ENCODE data around the gene INO80D.

The INO80D gene

GRCh38 chr2:205965707-205966106 is 120.3 kb downstream of the INO80D start:
- H3K27me3 ChIP-seq (ENCODE audit: insufficient read depth, low read length), result no peaks in the 10 kb centered on the region
- no peak overlapping the region for H2BK5ac ChIP-seq (ENCODE audit: low read depth, low read length, poor library complexity)
- no peak overlapping the region for H3K14ac ChIP-seq (ENCODE audit: low read length)
- no peak overlapping the region for H4K8ac ChIP-seq (ENCODE audit: low read depth, low read length)
- no peak overlapping the region for H3K4ac ChIP-seq (ENCODE audit: low read depth, low read length)
- H3K79me2 ChIP-seq (ENCODE audit: control insufficient read depth, insufficient read depth, low read length, poor library complexity), result no peaks in the 10 kb centered on the region
- H2BK120ac ChIP-seq (ENCODE audit: insufficient read depth, low read length, poor library complexity), result no peak overlapping the region
- H3K36me3 ChIP-seq (ENCODE audit: control insufficient read depth in 1 of 2, insufficient read depth in 2 of 2, low read length in 2 of 2), result no peaks in the 10 kb centered on the region
- WGBS (ENCODE audit: extremely low coverage, insufficient coverage, insufficient read length), result no CpG with 5 or more reads among the region's 15 CpGs
- H4K91ac ChIP-seq (ENCODE audit: low read depth, low read length), result no peak overlapping the region
- H3K9ac ChIP-seq (ENCODE audit: low read length), result no peak overlapping the region
- no peak overlapping the region for H3K4me2 ChIP-seq (ENCODE audit: low read length)
- no peak overlapping the region for H2AK5ac ChIP-seq (ENCODE audit: low read length)
- H3K79me1 ChIP-seq (ENCODE audit: low read length), result no peaks in the 10 kb centered on the region
- no peak overlapping the region for H3K18ac ChIP-seq (ENCODE audit: low read length)
- DNase-seq, result no peak
- H3K27ac ChIP-seq (ENCODE audit: low read depth, low read length), result no peak overlapping the region
- H3K4me3 ChIP-seq (ENCODE audit: low read depth, low read length), result peak overlapping the region; percentile 31
- H4K12ac ChIP-seq (ENCODE audit: low read depth, low read length), result no peak overlapping the region
- H2BK12ac ChIP-seq (ENCODE audit: low read length), result no peak overlapping the region
- H3K23ac ChIP-seq (ENCODE audit: low read length), result no peak overlapping the region
- no peaks in the 10 kb centered on the region for H3K9me3 ChIP-seq (ENCODE audit: insufficient read depth, low read depth, low read length)
- no peak overlapping the region for H2AFZ ChIP-seq (ENCODE audit: insufficient read depth, low read length, poor library complexity)
- H3K4me1 ChIP-seq (ENCODE audit: control insufficient read depth in 1 of 2, insufficient read depth in 2 of 2, low read length in 2 of 2), result no peaks in the 10 kb centered on the region

- no peaks in the 10 kb centered on the region for H3K4me1 ChIP-seq (ENCODE audit: control insufficient read depth in 1 of 2, insufficient read depth in 2 of 2, low read length in 2 of 2)
- H3K14ac ChIP-seq (ENCODE audit: low read length), result no peak overlapping the region
- H2AFZ ChIP-seq (ENCODE audit: insufficient read depth, low read length, poor library complexity), result no peak overlapping the region
- H3K9me3 ChIP-seq (ENCODE audit: insufficient read depth, low read depth, low read length), result no peaks in the 10 kb centered on the region
- no peak overlapping the region for H4K91ac ChIP-seq (ENCODE audit: low read depth, low read length)
- no peak overlapping the region for H2BK120ac ChIP-seq (ENCODE audit: insufficient read depth, low read length, poor library complexity)
- no peaks in the 10 kb centered on the region for H3K27me3 ChIP-seq (ENCODE audit: insufficient read depth, low read length)
- H3K36me3 ChIP-seq (ENCODE audit: control insufficient read depth in 1 of 2, insufficient read depth in 2 of 2, low read length in 2 of 2), result no peaks in the 10 kb centered on the region
- no peak for DNase-seq
- no peak overlapping the region for H3K23ac ChIP-seq (ENCODE audit: low read length)
- no peaks in the 10 kb centered on the region for H3K79me2 ChIP-seq (ENCODE audit: control insufficient read depth, insufficient read depth, low read length, poor library complexity)
- WGBS (ENCODE audit: extremely low coverage, insufficient coverage, insufficient read length), result no CpG with 5 or more reads among the region's 8 CpGs
- H4K12ac ChIP-seq (ENCODE audit: low read depth, low read length), result no peak overlapping the region
- no peak overlapping the region for H2AK5ac ChIP-seq (ENCODE audit: low read length)
- H3K4me2 ChIP-seq (ENCODE audit: low read length), result no peak overlapping the region
- H3K18ac ChIP-seq (ENCODE audit: low read length), result no peak overlapping the region
- H3K4ac ChIP-seq (ENCODE audit: low read depth, low read length), result no peak overlapping the region
- no peak overlapping the region for H3K4me3 ChIP-seq (ENCODE audit: low read depth, low read length)
- H3K9ac ChIP-seq (ENCODE audit: low read length), result no peak overlapping the region
- no peak overlapping the region for H4K8ac ChIP-seq (ENCODE audit: low read depth, low read length)
- no peak overlapping the region for H2BK12ac ChIP-seq (ENCODE audit: low read length)
- H3K27ac ChIP-seq (ENCODE audit: low read depth, low read length), result no peak overlapping the region
- no peaks in the 10 kb centered on the region for H3K79me1 ChIP-seq (ENCODE audit: low read length)
- no peak overlapping the region for H2BK5ac ChIP-seq (ENCODE audit: low read depth, low read length, poor library complexity)
Observed at GRCh38 chr2:205964111-205964761, 121.7 kb downstream of the INO80D start.

- no peak overlapping the region for H3K18ac ChIP-seq (ENCODE audit: low read length)
- H3K79me1 ChIP-seq (ENCODE audit: low read length), result no peaks in the 10 kb centered on the region
- H3K4me3 ChIP-seq (ENCODE audit: low read depth, low read length), result no peak overlapping the region
- no peak overlapping the region for H2AK5ac ChIP-seq (ENCODE audit: low read length)
- H3K4me1 ChIP-seq (ENCODE audit: control insufficient read depth in 1 of 2, insufficient read depth in 2 of 2, low read length in 2 of 2), result no peaks in the 10 kb centered on the region
- DNase-seq, result no peak
- no peak overlapping the region for H4K12ac ChIP-seq (ENCODE audit: low read depth, low read length)
- H3K79me2 ChIP-seq (ENCODE audit: control insufficient read depth, insufficient read depth, low read length, poor library complexity), result no peaks in the 10 kb centered on the region
- WGBS (ENCODE audit: extremely low coverage, insufficient coverage, insufficient read length), result no CpG with 5 or more reads among the region's 9 CpGs
- no peak overlapping the region for H2BK120ac ChIP-seq (ENCODE audit: insufficient read depth, low read length, poor library complexity)
- H2AFZ ChIP-seq (ENCODE audit: insufficient read depth, low read length, poor library complexity), result no peak overlapping the region
- no peaks in the 10 kb centered on the region for H3K9me3 ChIP-seq (ENCODE audit: insufficient read depth, low read depth, low read length)
- no peak overlapping the region for H3K14ac ChIP-seq (ENCODE audit: low read length)
- no peak overlapping the region for H2BK12ac ChIP-seq (ENCODE audit: low read length)
- no peaks in the 10 kb centered on the region for H3K36me3 ChIP-seq (ENCODE audit: control insufficient read depth in 1 of 2, insufficient read depth in 2 of 2, low read length in 2 of 2)
- H3K23ac ChIP-seq (ENCODE audit: low read length), result no peak overlapping the region
- H3K4me2 ChIP-seq (ENCODE audit: low read length), result no peak overlapping the region
- H3K27ac ChIP-seq (ENCODE audit: low read depth, low read length), result no peak overlapping the region
- no peak overlapping the region for H2BK5ac ChIP-seq (ENCODE audit: low read depth, low read length, poor library complexity)
- H3K27me3 ChIP-seq (ENCODE audit: insufficient read depth, low read length), result no peaks in the 10 kb centered on the region
- no peak overlapping the region for H3K4ac ChIP-seq (ENCODE audit: low read depth, low read length)
- no peak overlapping the region for H4K91ac ChIP-seq (ENCODE audit: low read depth, low read length)
- no peak overlapping the region for H3K9ac ChIP-seq (ENCODE audit: low read length)
- no peak overlapping the region for H4K8ac ChIP-seq (ENCODE audit: low read depth, low read length)
Observed at GRCh38 chr2:205959521-205959920, 126.5 kb downstream of the INO80D start.

GRCh38 chr2:205957452-205958154 is 128.4 kb downstream of the INO80D start:
- H3K4me3 ChIP-seq (ENCODE audit: low read depth, low read length), result no peak overlapping the region
- no peak overlapping the region for H2AFZ ChIP-seq (ENCODE audit: insufficient read depth, low read length, poor library complexity)
- H4K91ac ChIP-seq (ENCODE audit: low read depth, low read length), result no peak overlapping the region
- no peak for DNase-seq
- H3K79me2 ChIP-seq (ENCODE audit: control insufficient read depth, insufficient read depth, low read length, poor library complexity), result no peaks in the 10 kb centered on the region
- WGBS (ENCODE audit: extremely low coverage, insufficient coverage, insufficient read length), result no CpG with 5 or more reads among the region's 11 CpGs
- no peak overlapping the region for H3K14ac ChIP-seq (ENCODE audit: low read length)
- no peak overlapping the region for H3K18ac ChIP-seq (ENCODE audit: low read length)
- H2BK5ac ChIP-seq (ENCODE audit: low read depth, low read length, poor library complexity), result no peak overlapping the region
- no peak overlapping the region for H3K4me2 ChIP-seq (ENCODE audit: low read length)
- H3K4me1 ChIP-seq (ENCODE audit: control insufficient read depth in 1 of 2, insufficient read depth in 2 of 2, low read length in 2 of 2), result no peaks in the 10 kb centered on the region
- no peak overlapping the region for H3K4ac ChIP-seq (ENCODE audit: low read depth, low read length)
- H4K12ac ChIP-seq (ENCODE audit: low read depth, low read length), result no peak overlapping the region
- H2BK120ac ChIP-seq (ENCODE audit: insufficient read depth, low read length, poor library complexity), result no peak overlapping the region
- H2AK5ac ChIP-seq (ENCODE audit: low read length), result no peak overlapping the region
- no peaks in the 10 kb centered on the region for H3K79me1 ChIP-seq (ENCODE audit: low read length)
- H3K9ac ChIP-seq (ENCODE audit: low read length), result peak overlapping the region; percentile 5
- no peak overlapping the region for H3K23ac ChIP-seq (ENCODE audit: low read length)
- H2BK12ac ChIP-seq (ENCODE audit: low read length), result no peak overlapping the region
- no peak overlapping the region for H3K27ac ChIP-seq (ENCODE audit: low read depth, low read length)
- no peaks in the 10 kb centered on the region for H3K9me3 ChIP-seq (ENCODE audit: insufficient read depth, low read depth, low read length)
- no peaks in the 10 kb centered on the region for H3K27me3 ChIP-seq (ENCODE audit: insufficient read depth, low read length)
- no peak overlapping the region for H4K8ac ChIP-seq (ENCODE audit: low read depth, low read length)
- H3K36me3 ChIP-seq (ENCODE audit: control insufficient read depth in 1 of 2, insufficient read depth in 2 of 2, low read length in 2 of 2), result no peaks in the 10 kb centered on the region
